ENCODE data around the gene DEFB121. TPM values are rescaled to one million over a fixed set of nuclear protein-coding genes. Genes with fewer than 3 reads are reported as not detected.
"Not testable (repeated sequence)": the region's sequence is repeated elsewhere in the genome, so short reads cannot be mapped to it uniquely, and the experiment has no call there.

The DEFB121 gene
- total RNA-seq, 2 donors from 2014 or later = not detected

- Histone ChIP-seq H3K27me3 (no peaks in the 10 kb centered on the region), H3K4me1 (no peaks in the 10 kb centered on the region), H3K4me3 (no peak within 1 kb of the TSS), H3K36me3 (no peaks in the 10 kb centered on the region), H3K27ac (no peak within 1 kb of the TSS), H3K9ac (ENCODE audit: low read depth in 2 of 2, low read length in 2 of 2) (no peak within 1 kb of the TSS), H3K9me3 (no peaks in the 10 kb centered on the region)
- intact Hi-C loops (cut with DNase I) = no loop called here
- no peak for DNase-seq
- no peak for TF ChIP-seq CTCF (IDR thresholded peaks at IDR 0.05)
Observed at GRCh38 chr20:31440012-31440659, 34.1 kb upstream of the DEFB121 start, which contains the start of gene DEFB123. DEFB123 (plus strand) TSS chr20:31440632; CDS start chr20:31440699, 67 bp downstream.

- no peaks in the 10 kb centered on the region for H3K36me3 ChIP-seq
- no peak for DNase-seq
- H3K4me3 ChIP-seq = no peak overlapping the region
- intact Hi-C loops (cut with DNase I) = no loop called here
- H3K4me1 ChIP-seq = no peaks in the 10 kb centered on the region
- no peak overlapping the region for H3K9ac ChIP-seq (ENCODE audit: low read depth in 2 of 2, low read length in 2 of 2)
- no peak for TF ChIP-seq CTCF (IDR thresholded peaks at IDR 0.05)
- no peaks in the 10 kb centered on the region for H3K27me3 ChIP-seq
- no peaks in the 10 kb centered on the region for H3K9me3 ChIP-seq
- H3K27ac ChIP-seq = no peak overlapping the region
Observed at GRCh38 chr20:31430568-31431115, 24.6 kb upstream of the DEFB121 start.

DNA sequence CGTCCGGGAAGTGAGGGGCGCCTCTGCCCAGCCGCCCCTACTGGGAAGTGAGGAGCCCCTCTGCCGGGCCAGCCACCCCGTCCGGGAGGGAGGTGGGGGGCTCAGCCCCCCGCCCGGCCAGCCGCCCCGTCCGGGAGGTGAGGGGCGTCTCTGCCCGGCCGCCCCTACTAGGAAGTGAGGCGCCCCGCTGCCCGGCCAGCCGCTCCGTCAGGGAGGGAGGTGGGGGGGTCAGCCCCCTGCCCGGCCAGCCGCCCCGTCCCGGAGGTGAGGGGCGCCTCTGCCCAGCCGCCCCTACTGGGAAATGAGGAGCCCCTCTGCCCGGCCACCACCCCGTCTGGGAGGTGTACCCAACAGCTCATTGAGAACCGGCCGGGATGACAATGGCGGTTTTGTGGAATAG is 21.6 kb upstream of the DEFB121 start:
- DNase-seq; H3K9ac ChIP-seq (ENCODE audit: low read depth in 2 of 2, low read length in 2 of 2); intact Hi-C loops (cut with DNase I); H3K4me1 ChIP-seq; H3K4me3 ChIP-seq; H3K9me3 ChIP-seq; H3K27me3 ChIP-seq; H3K36me3 ChIP-seq; H3K27ac ChIP-seq: not testable (repeated sequence)

GRCh38 chr20:31426891-31427551 is 21.0 kb upstream of the DEFB121 start:
- H3K36me3 ChIP-seq; H3K27ac ChIP-seq; DNase-seq; H3K27me3 ChIP-seq; H3K4me3 ChIP-seq; intact Hi-C loops (cut with DNase I); H3K4me1 ChIP-seq; H3K9ac ChIP-seq (ENCODE audit: low read depth in 2 of 2, low read length in 2 of 2); H3K9me3 ChIP-seq: not testable (repeated sequence)

GRCh38 chr20:31425797-31426196 is 19.8 kb upstream of the DEFB121 start:
- H3K9me3 ChIP-seq = no peaks in the 10 kb centered on the region
- no peak for TF ChIP-seq CTCF (IDR thresholded peaks at IDR 0.05)
- DNase-seq = no peak
- no peaks in the 10 kb centered on the region for H3K27me3 ChIP-seq
- no peak overlapping the region for H3K9ac ChIP-seq (ENCODE audit: low read depth in 2 of 2, low read length in 2 of 2)
- no peak overlapping the region for H3K4me3 ChIP-seq
- H3K36me3 ChIP-seq = no peaks in the 10 kb centered on the region
- intact Hi-C loops (cut with DNase I) = no loop called here
- no peaks in the 10 kb centered on the region for H3K4me1 ChIP-seq
- H3K27ac ChIP-seq = no peak overlapping the region

GRCh38 chr20:31418307-31418706 is 12.3 kb upstream of the DEFB121 start:
- H3K27ac ChIP-seq = no peak overlapping the region
- no peak overlapping the region for H3K4me3 ChIP-seq
- no peak for DNase-seq
- no peak overlapping the region for H3K9ac ChIP-seq (ENCODE audit: low read depth in 2 of 2, low read length in 2 of 2)
- H3K27me3 ChIP-seq = no peaks in the 10 kb centered on the region
- no peaks in the 10 kb centered on the region for H3K36me3 ChIP-seq
- no peak for TF ChIP-seq CTCF (IDR thresholded peaks at IDR 0.05)
- no peaks in the 10 kb centered on the region for H3K4me1 ChIP-seq
- intact Hi-C loops (cut with DNase I) = no loop called here
- no peaks in the 10 kb centered on the region for H3K9me3 ChIP-seq

Measured in colonic mucosa (tissue), 4 donors.